HepG2 (cell line): ENCODE results near the gene MED13.

Experiments
- EP300 ChIP-seq, 3 experiments: sonication (generic) in 1 of 3; formaldehyde crosslinking in 1 of 3; IDR thresholded peaks; 2 replicates each; pipeline versions ENCODE4 v1.5.1 to v1.6.1; 2011 to 2020; ENCODE audit warnings: low read depth in 2 of 3, low read length in 2 of 3, borderline replicate concordance in 1 of 3, improper control_type of control experiment in 1 of 3, mild to moderate bottlenecking in 1 of 3, missing genetic modification reagents in 1 of 3, moderate library complexity in 1 of 3
- GATA4 ChIP-seq: sonication (generic); IDR thresholded peaks from 2 replicates; pipeline ENCODE4 v1.6.1; 2016; ENCODE audit warnings: antibody characterized with exemption, low read depth, borderline replicate concordance
- HDAC2 ChIP-seq: sonication (generic); formaldehyde crosslinking; IDR thresholded peaks from 2 replicates; pipeline ENCODE4 v1.4.0; 2020; ENCODE audit warnings: missing genetic modification reagents
- HNRNPK ChIP-seq: fragments of 200-400 bp; formaldehyde crosslinking; IDR thresholded peaks from 2 replicates; pipeline ENCODE4 v1.6.1; 2018; ENCODE audit warnings: low read length, low read depth, moderate library complexity, mild to moderate bottlenecking; ENCODE audit not compliant: poor library complexity, severe bottlenecking
- PAX8 ChIP-seq: sonication (generic); formaldehyde crosslinking; IDR thresholded peaks from 2 replicates; pipeline ENCODE4 v1.8.0; 2022; ENCODE audit warnings: mild to moderate bottlenecking, missing genetic modification reagents, borderline replicate concordance
- RAD51 ChIP-seq: fragments of 450-650 bp; IDR thresholded peaks from 2 replicates; pipeline ENCODE4 v1.6.1; 2016; ENCODE audit warnings: borderline replicate concordance
- REST ChIP-seq, 2 experiments: IDR thresholded peaks; 2 replicates each; pipeline ENCODE4 v1.6.1; 2011 to 2012; ENCODE audit warnings: low read length in 2 of 2, borderline replicate concordance in 1 of 2, low read depth in 1 of 2, mild to moderate bottlenecking in 1 of 2, moderate library complexity in 1 of 2
- SP2 ChIP-seq: sonication (generic); formaldehyde crosslinking; IDR thresholded peaks from 2 replicates; pipeline ENCODE4 v1.5.1; 2020; ENCODE audit warnings: mild to moderate bottlenecking, missing genetic modification reagents
- ZNF354B ChIP-seq: sonication (generic); formaldehyde crosslinking; IDR thresholded peaks from 2 replicates; pipeline ENCODE4 v1.8.0; 2022; ENCODE audit warnings: mild to moderate bottlenecking, missing genetic modification reagents
- ZSCAN29 ChIP-seq: sonication (generic); formaldehyde crosslinking; conservative IDR thresholded peaks from 2 replicates; pipeline ENCODE4 v1.4.0; 2020; ENCODE audit warnings: mild to moderate bottlenecking, missing genetic modification reagents
- TF ChIP-seq, protein P1 (sequence below), 2 experiments: sonication (generic) in 1 of 2; formaldehyde crosslinking in 1 of 2; IDR thresholded peaks; 2 replicates each; pipeline versions ENCODE4 v1.5.1 to v1.6.1; 2011 to 2020; ENCODE audit warnings: borderline replicate concordance in 1 of 2, low read depth in 1 of 2, low read length in 1 of 2, mild to moderate bottlenecking in 1 of 2, missing genetic modification reagents in 1 of 2, moderate library complexity in 1 of 2
- TF ChIP-seq, protein P2 (sequence below): sonication (generic); formaldehyde crosslinking; IDR thresholded peaks from 2 replicates; pipeline ENCODE4 v1.4.0; 2020; ENCODE audit warnings: missing genetic modification reagents

GRCh38 chr17:61947367-61948078 is 117.6 kb downstream of the MED13 start:
- no peak for TF ChIP-seq HDAC2 (CRISPR knock-in tag)
- TF ChIP-seq SP2 = no peak
- TF ChIP-seq HNRNPK = no peak
- no peak for TF ChIP-seq ZSCAN29 (CRISPR knock-in tag)
- TF ChIP-seq GATA4 = no peak
- no peak for TF ChIP-seq REST (IDR thresholded peaks at IDR 0.05; ENCODE audit: borderline replicate concordance in 1 of 2, low read depth in 1 of 2, low read length in 2 of 2)
- TF ChIP-seq PAX8 = no peak
- TF ChIP-seq, protein P1, sequence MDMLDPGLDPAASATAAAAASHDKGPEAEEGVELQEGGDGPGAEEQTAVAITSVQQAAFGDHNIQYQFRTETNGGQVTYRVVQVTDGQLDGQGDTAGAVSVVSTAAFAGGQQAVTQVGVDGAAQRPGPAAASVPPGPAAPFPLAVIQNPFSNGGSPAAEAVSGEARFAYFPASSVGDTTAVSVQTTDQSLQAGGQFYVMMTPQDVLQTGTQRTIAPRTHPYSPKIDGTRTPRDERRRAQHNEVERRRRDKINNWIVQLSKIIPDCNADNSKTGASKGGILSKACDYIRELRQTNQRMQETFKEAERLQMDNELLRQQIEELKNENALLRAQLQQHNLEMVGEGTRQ (IDR thresholded peaks at IDR 0.05; ENCODE audit: low read depth, low read length) = no peak
- TF ChIP-seq, protein P1 (CRISPR knock-in tag; IDR thresholded peaks at IDR 0.05; ENCODE audit: borderline replicate concordance) = no peak
- TF ChIP-seq RAD51 = no peak
- TF ChIP-seq EP300 (IDR thresholded peaks at IDR 0.05; ENCODE audit: low read depth in 2 of 2, low read length in 2 of 2) = no peak
- no peak for TF ChIP-seq EP300 (CRISPR knock-in tag; IDR thresholded peaks at IDR 0.05; ENCODE audit: borderline replicate concordance)
- no peak for TF ChIP-seq ZNF354B (CRISPR knock-in tag)
- TF ChIP-seq, protein P2, sequence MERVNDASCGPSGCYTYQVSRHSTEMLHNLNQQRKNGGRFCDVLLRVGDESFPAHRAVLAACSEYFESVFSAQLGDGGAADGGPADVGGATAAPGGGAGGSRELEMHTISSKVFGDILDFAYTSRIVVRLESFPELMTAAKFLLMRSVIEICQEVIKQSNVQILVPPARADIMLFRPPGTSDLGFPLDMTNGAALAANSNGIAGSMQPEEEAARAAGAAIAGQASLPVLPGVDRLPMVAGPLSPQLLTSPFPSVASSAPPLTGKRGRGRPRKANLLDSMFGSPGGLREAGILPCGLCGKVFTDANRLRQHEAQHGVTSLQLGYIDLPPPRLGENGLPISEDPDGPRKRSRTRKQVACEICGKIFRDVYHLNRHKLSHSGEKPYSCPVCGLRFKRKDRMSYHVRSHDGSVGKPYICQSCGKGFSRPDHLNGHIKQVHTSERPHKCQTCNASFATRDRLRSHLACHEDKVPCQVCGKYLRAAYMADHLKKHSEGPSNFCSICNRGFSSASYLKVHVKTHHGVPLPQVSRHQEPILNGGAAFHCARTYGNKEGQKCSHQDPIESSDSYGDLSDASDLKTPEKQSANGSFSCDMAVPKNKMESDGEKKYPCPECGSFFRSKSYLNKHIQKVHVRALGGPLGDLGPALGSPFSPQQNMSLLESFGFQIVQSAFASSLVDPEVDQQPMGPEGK (CRISPR knock-in tag) = no peak
